ENCODE data around the gene RFTN1.

The RFTN1 gene

GRCh38 chr3:16513141-16514020 lies at the start of gene RFTN1:
Gene RFTN1, minus strand, starts transcription at chr3:16513699. Its CDS starts 19,830 bp downstream, at chr3:16493869.
- DNase-seq (ENCODE audit: low read depth) = peak; percentile 69
- H3K4me3 ChIP-seq (ENCODE audit: low read length) = peak within 1 kb of the TSS; percentile 72
- TF ChIP-seq CTCF (IDR thresholded peaks at IDR 0.05; ENCODE audit: insufficient read depth, low read depth, low read length, missing control alignments) = no peak

GRCh38 chr3:16559653-16560365 lies 46.3 kb upstream of the RFTN1 start:
- TF ChIP-seq CTCF (IDR thresholded peaks at IDR 0.05; ENCODE audit: insufficient read depth, low read depth, low read length, missing control alignments) = no peak
- H3K4me3 ChIP-seq (ENCODE audit: low read length) = no peak overlapping the region
- no peak for DNase-seq (ENCODE audit: low read depth)

- no peak overlapping the region for H3K4me3 ChIP-seq (ENCODE audit: low read length)
- DNase-seq (ENCODE audit: low read depth) = no peak
- no peak for TF ChIP-seq CTCF (IDR thresholded peaks at IDR 0.05; ENCODE audit: insufficient read depth, low read depth, low read length, missing control alignments)
Observed at GRCh38 chr3:16554126-16554525, 40.6 kb upstream of the RFTN1 start.

GRCh38 chr3:16552757-16553156 lies 39.3 kb upstream of the RFTN1 start:
- no peak for TF ChIP-seq CTCF (IDR thresholded peaks at IDR 0.05; ENCODE audit: insufficient read depth, low read depth, low read length, missing control alignments)
- H3K4me3 ChIP-seq (ENCODE audit: low read length) = no peak overlapping the region
- DNase-seq (ENCODE audit: low read depth) = no peak

- TF ChIP-seq CTCF (IDR thresholded peaks at IDR 0.05; ENCODE audit: insufficient read depth, low read depth, low read length, missing control alignments) = no peak
- DNase-seq (ENCODE audit: low read depth) = no peak
- no peak overlapping the region for H3K4me3 ChIP-seq (ENCODE audit: low read length)
Observed at GRCh38 chr3:16551342-16551976, 38.0 kb upstream of the RFTN1 start.

- no peak overlapping the region for H3K4me3 ChIP-seq (ENCODE audit: low read length)
- peak; percentile 93 for DNase-seq (ENCODE audit: low read depth)
- peak; percentile 90 for TF ChIP-seq CTCF (IDR thresholded peaks at IDR 0.05; ENCODE audit: insufficient read depth, low read depth, low read length, missing control alignments)
Observed at GRCh38 chr3:16550676-16551341, 37.3 kb upstream of the RFTN1 start.

All from epithelial cell of esophagus (primary cell).